Activated CD4-positive, alpha-beta T cell treated with anti-CD3 and anti-CD28 coated beads, Interleukin-2, amount 10 ng/mL, durations not matched to agents 24 days and 14 days (primary cell): ENCODE results near the gene CCDC88C. TPM values are rescaled to one million over a fixed set of nuclear protein-coding genes. Genes with fewer than 3 reads are reported as not detected.

Source experiments
- DNase-seq: peaks from one replicate; pipeline ENCODE4 v3.0.0; 2022
- H3K27ac Mint-ChIP-seq: one replicate; pipeline ENCODE4 v1.8.0; 2022; ENCODE audit warnings: mild to moderate bottlenecking, mixed read lengths
- H3K27me3 Mint-ChIP-seq: one replicate; pipeline ENCODE4 v1.8.0; 2022; ENCODE audit warnings: mixed read lengths
- H3K36me3 Mint-ChIP-seq: one replicate; pipeline ENCODE4 v1.8.0; 2022; ENCODE audit warnings: low read depth, mild to moderate bottlenecking, mixed read lengths
- H3K4me1 Mint-ChIP-seq: one replicate; pipeline ENCODE4 v1.8.0; 2021; ENCODE audit warnings: mixed read lengths
- H3K4me3 Mint-ChIP-seq: one replicate; pipeline ENCODE4 v1.8.0; 2022; ENCODE audit warnings: mild to moderate bottlenecking, moderate library complexity, mixed read lengths
- H3K9me3 Mint-ChIP-seq: one replicate; pipeline ENCODE4 v1.8.0; 2021; ENCODE audit warnings: mixed read lengths
- intact Hi-C: fragments of 100-400 bp; cut with micrococcal nuclease; formaldehyde crosslinking; loops from one replicate; pipeline ENCODE4 v1.15.1; 2023
- total RNA-seq: library from RNA; stranded (reverse); gene quantifications from 2 replicates; pipeline ENCODE4 v1.2.3, GENCODE V29; 2022

The CCDC88C gene
- total RNA-seq, 1 donor from 2014 or later: 89.9 TPM

DNA sequence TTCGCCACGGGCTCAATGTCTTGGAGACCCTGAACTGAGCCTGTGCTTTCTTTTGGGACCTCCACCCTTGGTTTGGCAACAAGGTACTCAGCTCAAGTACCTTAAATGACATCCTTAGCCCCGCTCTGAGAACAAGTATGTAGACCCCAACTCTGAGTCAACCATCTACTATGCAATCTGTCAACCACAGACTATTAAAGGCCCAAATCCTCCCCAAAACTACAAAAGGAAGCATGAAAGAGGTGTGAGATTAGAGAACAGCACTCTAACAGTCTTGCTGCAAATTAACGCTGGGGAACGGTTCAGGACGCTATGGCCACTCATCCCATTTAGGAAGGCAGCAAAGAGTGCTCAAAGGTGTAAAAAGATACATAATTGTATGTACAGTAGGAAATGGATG, 52.1 kb downstream of the CCDC88C start:
- Mint-ChIP-seq H3K4me3 (no peak overlapping the region), H3K27me3 (no peaks in the 10 kb centered on the region), H3K9me3 (no peaks in the 10 kb centered on the region), H3K27ac (peak overlapping the region; percentile 41), H3K36me3 (peaks cover 4% of the 10 kb centered on the region), H3K4me1 (peaks cover 65% of the 10 kb centered on the region)
- DNase-seq: no peak
- intact Hi-C loops: no loop called here

- DNase-seq: no peak
- Mint-ChIP-seq H3K27ac (peak overlapping the region; percentile 51), H3K4me1 (peaks cover 60% of the 10 kb centered on the region), H3K36me3 (peaks cover 5% of the 10 kb centered on the region), H3K4me3 (no peak overlapping the region), H3K27me3 (no peaks in the 10 kb centered on the region), H3K9me3 (no peaks in the 10 kb centered on the region)
- intact Hi-C loops: no loop called here
These were observed 52.9 kb downstream of the CCDC88C start for GRCh38 chr14:91364524-91365270.

- no peak overlapping the region for H3K4me3 Mint-ChIP-seq
- H3K27ac Mint-ChIP-seq: peak overlapping the region; percentile 51
- H3K9me3 Mint-ChIP-seq: no peaks in the 10 kb centered on the region
- intact Hi-C loops: no loop called here
- no peak for DNase-seq
- H3K36me3 Mint-ChIP-seq: peaks cover 8% of the 10 kb centered on the region
- H3K27me3 Mint-ChIP-seq: no peaks in the 10 kb centered on the region
- H3K4me1 Mint-ChIP-seq: peaks cover 57% of the 10 kb centered on the region
These were observed 53.7 kb downstream of the CCDC88C start for GRCh38 chr14:91363776-91364523.

DNA sequence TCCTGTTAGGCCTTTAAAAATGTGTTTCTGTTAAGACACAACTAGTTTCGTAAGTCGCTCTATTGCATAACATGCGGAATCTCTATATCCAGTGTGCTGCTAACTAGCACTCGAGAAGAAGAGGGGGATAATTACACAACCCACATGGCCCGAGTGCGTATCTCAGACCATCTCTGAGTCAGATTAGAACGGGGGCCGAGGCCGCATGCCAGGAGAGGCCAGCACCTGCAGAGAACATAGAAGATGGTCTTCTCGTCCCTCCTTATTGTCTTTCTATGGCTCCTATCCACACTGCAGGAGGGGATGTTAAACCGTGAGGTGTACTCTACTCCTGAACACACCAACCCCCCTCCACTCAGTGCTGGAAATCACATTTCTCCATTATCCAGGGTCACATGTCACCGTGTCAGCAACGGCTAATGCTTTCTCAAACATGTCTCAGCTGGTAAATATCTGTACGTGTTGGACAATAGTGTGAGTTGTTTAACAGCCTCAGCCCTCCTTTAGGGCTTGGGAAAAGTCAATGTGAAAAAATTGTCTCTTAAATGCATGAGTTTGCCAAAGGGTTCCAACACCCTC, 56.3 kb downstream of the CCDC88C start:
- H3K27me3 Mint-ChIP-seq: no peaks in the 10 kb centered on the region

GRCh38 chr14:91360490-91361232, 57.0 kb downstream of the CCDC88C start:
- Mint-ChIP-seq H3K36me3 (peaks cover 30% of the 10 kb centered on the region), H3K9me3 (no peaks in the 10 kb centered on the region), H3K4me1 (peaks cover 57% of the 10 kb centered on the region), H3K27me3 (no peaks in the 10 kb centered on the region), H3K4me3 (no peak overlapping the region), H3K27ac (no peak overlapping the region)
- intact Hi-C loops: no loop called here
- no peak for DNase-seq

More for the DNA sequence above, 56.3 kb downstream of the CCDC88C start:
- H3K9me3 Mint-ChIP-seq: no peaks in the 10 kb centered on the region
- intact Hi-C loops: no loop called here
- no peak for DNase-seq
- no peak overlapping the region for H3K4me3 Mint-ChIP-seq
- no peak overlapping the region for H3K27ac Mint-ChIP-seq
- H3K36me3 Mint-ChIP-seq: peaks cover 27% of the 10 kb centered on the region
- H3K4me1 Mint-ChIP-seq: peaks cover 52% of the 10 kb centered on the region

GRCh38 chr14:91358654-91359220, 58.9 kb downstream of the CCDC88C start:
- H3K27ac Mint-ChIP-seq: no peak overlapping the region
- peaks cover 41% of the 10 kb centered on the region for H3K36me3 Mint-ChIP-seq

DNA sequence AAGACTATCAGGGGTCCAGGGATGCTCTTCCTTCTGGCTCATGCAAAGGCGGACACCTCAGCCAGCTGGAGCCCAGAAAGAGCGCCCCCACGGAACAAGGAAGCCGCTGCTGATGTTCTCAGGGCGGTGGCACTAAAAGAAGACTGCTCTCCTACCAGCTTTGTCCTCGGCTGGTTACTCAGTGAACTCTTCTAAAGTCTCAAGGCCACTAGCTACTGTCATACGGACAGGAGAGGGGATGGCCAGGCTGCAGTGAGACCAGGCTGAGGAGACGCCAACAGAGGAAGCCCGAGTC, 59.6 kb downstream of the CCDC88C start:
- peaks cover 43% of the 10 kb centered on the region for H3K36me3 Mint-ChIP-seq
- H3K9me3 Mint-ChIP-seq: no peaks in the 10 kb centered on the region
- DNase-seq: no peak
- H3K27ac Mint-ChIP-seq: no peak overlapping the region
- H3K27me3 Mint-ChIP-seq: no peaks in the 10 kb centered on the region
- H3K4me1 Mint-ChIP-seq: peaks cover 74% of the 10 kb centered on the region
- intact Hi-C loops: no loop called here
- H3K4me3 Mint-ChIP-seq: no peak overlapping the region

More at GRCh38 chr14:91358654-91359220, 58.9 kb downstream of the CCDC88C start:
- H3K27me3 Mint-ChIP-seq: no peaks in the 10 kb centered on the region
- peaks cover 67% of the 10 kb centered on the region for H3K4me1 Mint-ChIP-seq
- DNase-seq: no peak
- H3K9me3 Mint-ChIP-seq: no peaks in the 10 kb centered on the region
- intact Hi-C loops: no loop called here
- H3K4me3 Mint-ChIP-seq: no peak overlapping the region

DNA sequence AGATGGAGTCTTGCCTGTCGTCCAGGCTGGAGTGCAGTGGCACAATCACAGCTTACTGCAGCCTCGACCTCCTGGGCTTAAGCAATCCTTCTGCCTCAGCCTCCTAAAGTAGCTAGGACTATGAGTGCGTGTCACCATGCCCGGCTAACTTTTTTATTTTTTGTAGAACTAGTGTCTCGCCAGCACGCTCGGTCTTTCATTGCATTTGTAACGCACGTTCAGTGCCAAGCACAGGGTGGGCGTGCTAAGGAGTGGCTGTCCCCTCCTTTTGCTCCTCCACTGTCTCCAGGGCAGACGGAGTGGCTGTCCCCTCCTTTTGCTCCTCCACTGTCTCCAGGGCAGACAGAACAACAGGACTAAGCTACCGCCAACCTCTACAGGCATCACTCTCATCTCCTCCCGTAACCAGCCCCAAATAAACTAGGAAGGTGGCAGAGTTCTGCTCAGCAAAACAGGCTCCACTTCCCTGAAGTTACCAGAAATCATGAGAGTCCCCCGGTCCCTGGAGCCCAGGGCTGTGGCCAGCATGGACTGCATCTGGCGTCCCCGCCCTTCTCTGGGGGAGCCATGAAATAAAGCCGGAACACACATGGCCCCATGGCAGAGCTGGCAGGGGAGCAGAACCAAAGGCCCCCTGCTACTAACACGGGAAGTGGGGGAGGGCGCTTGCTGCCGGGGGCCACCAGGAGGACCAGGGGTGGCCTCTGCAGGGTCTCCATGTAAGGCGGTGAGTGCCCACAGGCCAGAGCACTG, 60.2 kb downstream of the CCDC88C start:
- Mint-ChIP-seq H3K36me3 (peaks cover 43% of the 10 kb centered on the region), H3K27me3 (no peaks in the 10 kb centered on the region), H3K9me3 (no peaks in the 10 kb centered on the region), H3K4me3 (no peak overlapping the region), H3K4me1 (peaks cover 77% of the 10 kb centered on the region), H3K27ac (no peak overlapping the region)
- intact Hi-C loops: no loop called here
- DNase-seq: no peak

DNA sequence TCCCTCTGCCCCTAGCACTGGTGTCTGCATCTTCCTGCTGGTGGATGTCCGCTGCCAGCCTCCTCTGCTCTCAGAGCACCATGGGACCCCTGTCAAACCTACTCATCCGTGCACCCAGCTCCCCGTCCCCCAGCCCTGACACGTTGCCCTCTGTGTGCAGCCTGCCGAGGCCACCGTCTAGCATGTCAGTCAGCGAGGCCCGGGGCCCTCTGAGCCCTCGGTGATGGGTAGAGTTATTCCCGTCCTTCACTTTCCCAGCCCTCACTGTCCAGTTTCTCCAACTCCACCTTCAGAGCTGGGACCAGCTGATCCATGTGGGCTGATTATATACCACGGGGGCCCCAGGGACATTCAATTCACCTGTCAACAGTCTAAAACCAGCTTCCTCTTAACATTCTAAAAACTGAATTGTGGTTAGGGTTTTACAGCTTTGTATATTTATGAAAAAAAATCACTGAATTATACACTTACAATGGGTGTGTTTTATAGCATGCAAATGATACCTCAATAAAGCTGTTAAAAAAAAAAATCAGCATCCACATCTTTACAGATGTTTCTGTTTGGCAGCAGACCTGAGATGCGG, 61.3 kb downstream of the CCDC88C start:
- Mint-ChIP-seq H3K4me3 (peak overlapping the region; percentile 68), H3K36me3 (peaks cover 45% of the 10 kb centered on the region), H3K27me3 (no peaks in the 10 kb centered on the region), H3K4me1 (peaks cover 80% of the 10 kb centered on the region), H3K9me3 (no peaks in the 10 kb centered on the region), H3K27ac (peak overlapping the region; percentile 70)
- DNase-seq: no peak
- intact Hi-C loops: no loop called here

DNA sequence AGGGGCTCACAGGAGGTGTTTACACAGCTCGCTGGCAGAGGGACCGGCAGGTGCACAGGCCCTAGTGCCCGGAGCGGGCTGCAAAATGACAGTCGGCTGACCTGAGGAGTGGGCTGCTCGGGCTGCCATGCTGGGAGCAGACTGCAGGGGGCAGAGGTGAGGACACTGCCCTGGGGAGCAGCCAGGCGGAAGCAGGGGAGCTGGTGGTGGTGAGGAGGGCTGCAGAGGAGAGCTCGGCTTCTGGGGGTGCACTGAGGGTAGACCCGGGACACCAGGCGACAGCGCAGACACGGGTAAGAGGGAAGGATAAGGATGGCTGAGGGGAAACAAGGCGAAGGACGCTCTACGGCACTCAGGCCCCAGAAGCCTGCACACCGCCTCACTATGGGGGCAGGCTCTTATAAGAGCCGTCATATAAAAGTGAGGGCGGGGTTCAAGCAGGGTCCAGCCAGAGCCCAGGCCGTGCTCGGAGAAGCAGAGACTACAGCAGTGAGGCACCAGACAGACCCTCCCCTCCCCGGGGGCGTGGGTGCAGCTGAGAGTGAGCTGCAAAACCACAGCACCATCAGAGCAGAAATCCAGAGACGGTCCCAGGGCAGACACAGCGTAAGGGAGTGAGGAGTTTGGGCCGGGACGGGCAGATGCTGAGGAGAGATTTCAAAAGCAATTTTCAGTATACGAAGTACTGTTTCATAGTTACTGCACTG, 62.5 kb downstream of the CCDC88C start:
- peaks cover 82% of the 10 kb centered on the region for H3K4me1 Mint-ChIP-seq
- intact Hi-C loops: no loop called here
- no peak for DNase-seq
- H3K9me3 Mint-ChIP-seq: no peaks in the 10 kb centered on the region
- H3K27ac Mint-ChIP-seq: peak overlapping the region; percentile 2
- H3K4me3 Mint-ChIP-seq: peak overlapping the region; percentile 22
- H3K27me3 Mint-ChIP-seq: no peaks in the 10 kb centered on the region
- H3K36me3 Mint-ChIP-seq: peaks cover 44% of the 10 kb centered on the region

DNA sequence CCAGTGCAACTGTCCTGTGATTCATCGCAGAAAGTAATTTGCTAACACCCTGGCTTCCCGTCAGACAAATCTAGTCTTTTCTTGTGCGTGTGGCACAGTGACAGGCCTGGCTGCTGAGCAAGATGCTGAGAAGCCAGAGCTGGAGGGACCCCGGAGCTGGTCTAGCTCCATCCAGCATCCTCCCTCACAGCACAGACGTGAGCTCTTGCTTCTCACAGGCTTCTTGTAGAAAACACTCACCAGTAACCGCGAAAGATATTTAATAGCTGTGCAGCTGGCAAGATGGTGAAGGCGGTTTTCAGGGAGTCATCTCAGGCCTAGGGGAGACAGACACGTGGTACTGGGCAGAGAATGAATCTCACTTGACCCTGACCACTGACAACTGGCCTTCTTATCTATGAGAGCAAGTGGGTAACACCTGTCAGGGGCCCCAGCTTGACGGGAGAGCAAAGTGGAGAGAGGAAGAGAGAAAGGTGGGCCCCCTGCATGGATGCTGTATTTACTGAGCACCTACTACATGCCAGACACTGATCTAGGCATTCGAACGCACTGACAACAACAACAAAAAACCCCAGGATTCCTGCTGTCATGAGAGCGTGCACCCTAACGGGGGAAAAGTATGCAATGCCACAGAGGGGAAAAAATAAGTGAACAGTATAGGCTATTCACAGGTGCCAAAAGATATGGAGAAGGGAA, 63.3 kb downstream of the CCDC88C start:
- H3K9me3 Mint-ChIP-seq: no peaks in the 10 kb centered on the region
- no peak overlapping the region for H3K27ac Mint-ChIP-seq
- no peaks in the 10 kb centered on the region for H3K27me3 Mint-ChIP-seq
- H3K36me3 Mint-ChIP-seq: peaks cover 42% of the 10 kb centered on the region
- DNase-seq: no peak
- no peak overlapping the region for H3K4me3 Mint-ChIP-seq
- H3K4me1 Mint-ChIP-seq: peaks cover 87% of the 10 kb centered on the region
- intact Hi-C loops: no loop called here
